Fibroblast of pulmonary artery (primary cell): Measurements from ENCODE around the gene MIPEP.

ENCODE experiments used
- DNase-seq: peaks from one replicate; pipeline ENCODE4 v3.0.0-alpha.2; 2010; ENCODE audit warnings: low read depth
- H3K4me3 ChIP-seq: replicated peaks from 2 replicates; pipeline ENCODE4 v1.5.1; 2011; ENCODE audit warnings: low read depth, mild to moderate bottlenecking, control low read depth, low read length, moderate library complexity
- TF ChIP-seq, protein P1 (sequence below): IDR thresholded peaks from 2 replicates; pipeline ENCODE4 v1.5.1; 2011; ENCODE audit warnings: mild to moderate bottlenecking, control low read depth, low read length, inconsistent platforms; ENCODE audit errors: missing control alignments

MIPEP gene

DNA sequence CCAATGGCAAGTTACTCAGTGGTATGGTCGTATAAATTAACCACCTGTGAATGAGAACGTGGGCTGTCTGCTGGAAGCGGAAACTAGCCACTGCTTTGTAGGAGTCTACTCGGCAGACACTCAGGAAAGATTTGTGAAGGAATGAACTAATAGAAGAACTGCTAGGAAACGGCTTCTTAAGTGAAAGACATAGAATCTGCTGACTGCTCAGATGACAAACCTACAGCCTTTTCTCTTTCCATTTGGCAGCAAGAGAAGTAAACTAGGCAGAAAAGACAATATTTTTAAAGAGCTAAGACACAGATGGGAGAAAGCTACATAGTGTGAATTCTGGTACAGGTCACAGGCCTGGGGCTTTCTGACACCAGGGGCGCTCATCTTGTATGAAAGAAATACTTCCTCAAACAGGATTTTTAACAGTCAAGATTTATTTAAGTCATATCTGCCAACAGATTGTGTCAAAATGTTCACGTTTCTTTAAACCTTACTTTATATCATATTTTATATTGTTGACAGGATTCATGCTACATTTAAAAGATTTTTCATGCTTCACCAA, 78.4 kb downstream of the MIPEP start:
- TF ChIP-seq, protein P1, sequence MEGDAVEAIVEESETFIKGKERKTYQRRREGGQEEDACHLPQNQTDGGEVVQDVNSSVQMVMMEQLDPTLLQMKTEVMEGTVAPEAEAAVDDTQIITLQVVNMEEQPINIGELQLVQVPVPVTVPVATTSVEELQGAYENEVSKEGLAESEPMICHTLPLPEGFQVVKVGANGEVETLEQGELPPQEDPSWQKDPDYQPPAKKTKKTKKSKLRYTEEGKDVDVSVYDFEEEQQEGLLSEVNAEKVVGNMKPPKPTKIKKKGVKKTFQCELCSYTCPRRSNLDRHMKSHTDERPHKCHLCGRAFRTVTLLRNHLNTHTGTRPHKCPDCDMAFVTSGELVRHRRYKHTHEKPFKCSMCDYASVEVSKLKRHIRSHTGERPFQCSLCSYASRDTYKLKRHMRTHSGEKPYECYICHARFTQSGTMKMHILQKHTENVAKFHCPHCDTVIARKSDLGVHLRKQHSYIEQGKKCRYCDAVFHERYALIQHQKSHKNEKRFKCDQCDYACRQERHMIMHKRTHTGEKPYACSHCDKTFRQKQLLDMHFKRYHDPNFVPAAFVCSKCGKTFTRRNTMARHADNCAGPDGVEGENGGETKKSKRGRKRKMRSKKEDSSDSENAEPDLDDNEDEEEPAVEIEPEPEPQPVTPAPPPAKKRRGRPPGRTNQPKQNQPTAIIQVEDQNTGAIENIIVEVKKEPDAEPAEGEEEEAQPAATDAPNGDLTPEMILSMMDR = no peak
- H3K4me3 ChIP-seq = no peak overlapping the region
- DNase-seq = no peak

DNA sequence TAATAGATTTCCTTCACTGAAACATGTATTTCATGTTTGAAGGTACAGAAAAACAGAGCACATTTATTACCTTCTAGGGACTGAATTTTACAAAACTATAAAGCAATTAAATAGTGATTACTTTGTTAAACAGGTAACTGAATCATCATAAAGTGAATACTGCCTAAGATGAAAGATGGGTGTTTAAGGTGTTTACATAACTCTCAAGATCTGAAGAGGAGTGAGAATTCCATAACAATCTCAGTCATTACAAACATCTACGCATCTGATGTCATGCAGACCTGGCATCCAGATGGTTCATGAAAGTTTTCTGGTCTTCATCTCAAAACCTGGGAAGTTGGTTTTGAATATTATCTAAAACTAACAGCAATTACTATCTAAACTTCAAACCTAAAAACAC, 80.4 kb downstream of the MIPEP start:
- no peak overlapping the region for H3K4me3 ChIP-seq
- TF ChIP-seq, protein P1 = no peak
- DNase-seq = no peak

DNA sequence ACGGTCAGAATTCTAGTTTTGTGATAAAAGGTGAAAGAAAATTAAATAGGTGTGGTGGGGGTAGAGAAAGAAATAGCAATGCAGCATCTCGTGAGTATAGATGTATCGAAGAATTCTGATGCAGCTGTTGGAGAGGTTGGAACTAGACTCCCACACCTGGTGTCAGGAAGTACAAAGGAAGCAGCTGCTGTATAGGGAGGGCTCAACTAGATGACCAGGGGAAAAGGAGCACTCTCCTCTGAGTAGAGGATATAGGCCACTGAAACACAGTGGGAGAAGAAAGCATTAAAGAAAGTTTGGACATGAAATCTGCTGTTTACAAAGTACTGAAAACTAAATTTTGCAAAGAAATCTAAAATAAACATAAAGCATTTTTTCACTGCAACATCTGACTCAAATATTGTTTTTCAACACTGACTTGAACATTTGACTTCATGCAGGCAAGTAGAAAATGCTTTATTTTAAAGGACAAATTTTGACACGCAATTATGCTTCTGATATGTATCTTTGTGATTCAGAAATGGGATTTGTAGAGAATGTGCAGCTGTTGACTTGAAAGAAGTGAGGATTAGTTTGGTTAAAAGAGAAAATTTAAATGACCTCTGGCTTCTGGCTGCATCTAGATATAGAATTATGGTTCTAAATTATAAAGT, 82.2 kb downstream of the MIPEP start:
- no peak for DNase-seq
- H3K4me3 ChIP-seq = no peak overlapping the region
- TF ChIP-seq, protein P1 = no peak

DNA sequence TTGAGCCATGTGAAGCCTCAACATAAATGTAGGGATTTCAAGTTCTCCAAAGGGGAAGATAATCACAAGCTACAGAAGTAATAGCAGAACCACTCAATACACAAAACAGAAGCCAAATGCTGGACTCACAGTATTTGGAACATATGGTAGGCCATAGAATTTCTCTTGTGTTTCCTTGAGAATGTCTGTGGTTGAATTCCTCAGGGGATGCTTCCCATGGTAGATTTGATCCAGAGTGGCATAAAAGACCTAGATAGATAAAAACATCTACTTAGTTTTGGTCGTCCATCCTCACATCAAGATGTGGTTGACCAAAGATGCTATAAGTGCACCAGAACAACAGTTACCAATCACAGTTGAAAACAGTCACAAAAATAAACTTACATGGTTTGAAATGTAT, 83.4 kb downstream of the MIPEP start:
- H3K4me3 ChIP-seq = no peak overlapping the region
- TF ChIP-seq, protein P1 = no peak
- no peak for DNase-seq

DNA sequence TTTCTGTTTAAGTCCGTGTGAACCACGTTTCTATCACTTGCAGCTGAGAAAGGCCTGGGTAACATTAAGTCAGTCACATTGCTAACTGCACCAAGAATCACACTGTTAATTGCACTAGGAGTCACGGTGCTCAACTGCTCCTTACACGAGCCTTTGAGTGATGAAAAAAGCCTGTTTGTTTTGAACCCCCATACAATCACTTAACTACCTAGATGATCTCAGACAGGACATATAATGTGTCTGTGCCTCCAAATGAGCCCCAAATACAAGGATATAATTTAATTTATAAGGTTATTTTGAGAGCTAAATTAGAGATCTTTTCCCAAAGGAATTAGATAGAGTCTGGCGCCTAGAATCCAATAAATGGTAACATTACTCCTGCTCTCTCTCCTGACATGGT, 84.1 kb downstream of the MIPEP start:
- no peak overlapping the region for H3K4me3 ChIP-seq
- TF ChIP-seq, protein P1 = no peak
- DNase-seq = no peak

DNA sequence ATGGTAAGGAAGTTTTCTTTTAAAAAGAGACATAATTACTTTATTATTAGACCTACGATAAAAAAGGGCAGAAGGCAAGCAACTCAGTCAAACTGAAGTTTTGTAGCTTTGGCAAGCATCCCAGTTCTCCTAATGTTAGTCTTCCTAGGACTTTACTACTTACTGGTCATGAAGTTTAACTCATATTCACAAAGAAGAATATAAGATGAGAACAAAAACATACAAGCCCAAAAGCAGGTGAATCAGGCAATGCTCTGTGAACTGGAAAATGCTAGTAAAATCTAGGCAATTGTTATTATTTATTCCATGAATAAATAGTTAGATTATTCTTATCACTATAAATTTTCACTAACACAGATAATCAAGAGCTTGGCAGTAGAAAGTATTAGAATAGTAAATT, 85.0 kb downstream of the MIPEP start:
- TF ChIP-seq, protein P1 = no peak
- no peak for DNase-seq
- no peak overlapping the region for H3K4me3 ChIP-seq

DNA sequence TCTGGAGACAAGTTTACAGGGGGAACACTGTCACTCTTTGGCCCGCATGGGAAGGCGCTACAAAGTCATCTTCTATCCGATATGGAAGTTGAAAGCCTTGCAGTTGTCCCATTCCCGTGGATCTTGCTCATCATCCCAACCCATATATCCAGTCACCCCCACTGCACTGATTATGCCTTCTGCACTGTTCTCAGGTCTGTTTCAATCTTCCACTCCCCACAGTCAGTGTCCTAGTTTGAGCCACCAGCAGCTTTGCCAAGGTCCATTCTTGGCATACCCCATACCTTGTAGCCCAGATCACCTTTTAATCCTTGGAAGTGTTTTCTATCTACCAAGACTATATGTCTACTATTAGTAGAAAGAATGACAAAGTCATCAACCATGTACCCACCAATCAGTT, 88.1 kb downstream of the MIPEP start:
- TF ChIP-seq, protein P1 = no peak
- no peak overlapping the region for H3K4me3 ChIP-seq
- DNase-seq = no peak
